GM23248 (cell line): Measurements from ENCODE around the gene ARMC3. TPM values are rescaled to one million over a fixed set of nuclear protein-coding genes. Genes with fewer than 3 reads are reported as not detected.

Source experiments
- DNase-seq: peaks from one replicate; pipeline ENCODE4 v3.0.0-alpha.2; 2015
- H2AFZ ChIP-seq: fragments of 200-600 bp; sonication (generic); 2 replicates; pipeline ENCODE4 v1.6.1; 2016; ENCODE audit warnings: antibody characterized with exemption
- H3F3A ChIP-seq: fragments of 200-600 bp; sonication (generic); 2 replicates; pipeline ENCODE4 v1.6.1; 2016; ENCODE audit warnings: mild to moderate bottlenecking, antibody characterized with exemption, mixed run types; ENCODE audit not compliant: insufficient read depth
- H3K27ac ChIP-seq: fragments of 200-600 bp; sonication (generic); 2 replicates; pipeline ENCODE4 v1.5.1; 2016; ENCODE audit warnings: mild to moderate bottlenecking
- H3K27me3 ChIP-seq: fragments of 200-600 bp; sonication (generic); replicated peaks from 2 replicates; pipeline ENCODE4 v1.6.1; 2016; ENCODE audit warnings: mild to moderate bottlenecking; ENCODE audit not compliant: insufficient read depth
- H3K36me3 ChIP-seq: fragments of 200-600 bp; sonication (generic); 2 replicates; pipeline ENCODE4 v1.6.1; 2016; ENCODE audit warnings: low read depth, mild to moderate bottlenecking
- H3K4me1 ChIP-seq: fragments of 200-600 bp; sonication (generic); 2 replicates; pipeline ENCODE4 v1.6.1; 2016; ENCODE audit warnings: mild to moderate bottlenecking; ENCODE audit not compliant: insufficient read depth
- H3K4me2 ChIP-seq: fragments of 200-600 bp; sonication (generic); one replicate; pipeline ENCODE4 v1.6.1; 2016; ENCODE audit warnings: mild to moderate bottlenecking; ENCODE audit not compliant: unreplicated experiment
- H3K4me3 ChIP-seq: fragments of 200-600 bp; sonication (generic); 2 replicates; pipeline ENCODE4 v1.5.1; 2016; ENCODE audit warnings: mild to moderate bottlenecking
- H3K79me2 ChIP-seq: fragments of 200-600 bp; sonication (generic); 2 replicates; pipeline ENCODE4 v1.6.1; 2016; ENCODE audit warnings: mild to moderate bottlenecking; ENCODE audit not compliant: insufficient read depth
- H3K9ac ChIP-seq: fragments of 200-600 bp; sonication (generic); 2 replicates; pipeline ENCODE4 v1.6.1; 2016; ENCODE audit warnings: mild to moderate bottlenecking
- H3K9me2 ChIP-seq: fragments of 200-600 bp; sonication (generic); 2 replicates; pipeline ENCODE4 v1.6.1; 2016; ENCODE audit warnings: mixed run types, mild to moderate bottlenecking, moderate library complexity; ENCODE audit not compliant: insufficient read depth
- H3K9me3 ChIP-seq: fragments of 200-600 bp; sonication (generic); one replicate; pipeline ENCODE4 v1.6.1; 2017; ENCODE audit warnings: low read depth
- H4K20me1 ChIP-seq: fragments of 200-600 bp; sonication (generic); 2 replicates; pipeline ENCODE4 v1.6.0; 2016; ENCODE audit not compliant: insufficient read depth
- EZH2 ChIP-seq: fragments of 200-600 bp; sonication (generic); IDR thresholded peaks from 2 replicates; pipeline ENCODE4 v1.6.1; 2018; ENCODE audit warnings: antibody characterized with exemption, mild to moderate bottlenecking; ENCODE audit not compliant: insufficient read depth, poor library complexity, severe bottlenecking
- EZH2phosphoT487 ChIP-seq: fragments of 200-600 bp; sonication (generic); IDR thresholded peaks from 2 replicates; pipeline ENCODE4 v1.6.1; 2018; ENCODE audit warnings: antibody characterized with exemption, moderate library complexity, mild to moderate bottlenecking, low read depth; ENCODE audit not compliant: insufficient read depth
- WGBS, 2 experiments: methylation state at CpG; one replicate each; pipeline ENCODE4 v1.1.6; 2015 to 2017; ENCODE audit warnings: low lambda C conversion rate in 2 of 2, low coverage in 1 of 2; ENCODE audit errors: missing lambda C conversion rate in 2 of 2; 5-methylcytosine and 5-hydroxymethylcytosine counted together
- in situ Hi-C: fragments of 300-500 bp; cut with MboI; formaldehyde crosslinking; loops from 2 replicates; pipeline ENCODE4 v1.15.0; 2020
- polyA plus RNA-seq: library from polyadenylated mRNA; unstranded; fragments of >200 nt; fragmentation: Nextera tagmentation; extraction: Ambion mirVana; gene quantifications from 2 replicates; pipeline ENCODE4 v1.2.1, GENCODE V29; 2016
- total RNA-seq: library from RNA; depleted of rRNA; stranded (reverse); fragments of >200 nt; shearing (Covaris generic); gene quantifications from 2 replicates; pipeline ENCODE4 v1.2.3, GENCODE V29; 2014

Gene ARMC3
- total and polyA plus RNA-seq, 2 experiments from 2014 or later: not detected

GRCh38 chr10:22911889-22912762, 15.7 kb upstream of the ARMC3 start:
- Histone ChIP-seq H3K36me3 (no peaks in the 10 kb centered on the region), H3K9me2 (no peaks in the 10 kb centered on the region), H2AFZ (no peak overlapping the region), H3K9me3 (no peaks in the 10 kb centered on the region), H3K27me3 (0 out of 2 replicates have a peak, but pooled peaks cover 5% of the 10 kb centered on the region), H3K4me2 (no peak overlapping the region), H3K4me1 (no peaks in the 10 kb centered on the region), H3K79me2 (no peaks in the 10 kb centered on the region), H3K4me3 (no peak overlapping the region), H3K27ac (no peak overlapping the region), H4K20me1 (no peaks in the 10 kb centered on the region), H3K9ac (no peak overlapping the region), H3F3A (no peaks in the 10 kb centered on the region)
- TF ChIP-seq EZH2phosphoT487 (no peak), EZH2 (no peak)
- in situ Hi-C loops: no loop called here
- WGBS, 2 experiments: 29 to 31% methylated on average over 10 of the region's 10 CpGs
- no peak for DNase-seq

- H3F3A ChIP-seq: no peaks in the 10 kb centered on the region
- no peaks in the 10 kb centered on the region for H3K79me2 ChIP-seq
- H2AFZ ChIP-seq: no peak overlapping the region
- H3K4me3 ChIP-seq: no peak overlapping the region
- H3K27ac ChIP-seq: no peak overlapping the region
- in situ Hi-C loops: no loop called here
- H3K4me2 ChIP-seq: no peak overlapping the region
- H3K9me2 ChIP-seq: no peaks in the 10 kb centered on the region
- H4K20me1 ChIP-seq: no peaks in the 10 kb centered on the region
- WGBS, 2 experiments: 59 to 61% methylated on average over 5 of the region's 5 CpGs
- H3K36me3 ChIP-seq: no peaks in the 10 kb centered on the region
- H3K27me3 ChIP-seq: 0 out of 2 replicates have a peak, but pooled peaks cover 5% of the 10 kb centered on the region
- H3K9ac ChIP-seq: no peak overlapping the region
- H3K4me1 ChIP-seq: no peaks in the 10 kb centered on the region
- H3K9me3 ChIP-seq: no peaks in the 10 kb centered on the region
- no peak for DNase-seq
- TF ChIP-seq EZH2phosphoT487 (no peak), EZH2 (no peak)
Observed at GRCh38 chr10:22912763-22913384, 15.0 kb upstream of the ARMC3 start.

GRCh38 chr10:22913474-22914092, 14.3 kb upstream of the ARMC3 start:
- DNase-seq: no peak
- Histone ChIP-seq H3F3A (no peaks in the 10 kb centered on the region), H3K9me3 (no peaks in the 10 kb centered on the region), H3K27ac (no peak overlapping the region), H3K4me3 (no peak overlapping the region), H2AFZ (no peak overlapping the region), H3K79me2 (no peaks in the 10 kb centered on the region), H3K27me3 (0 out of 2 replicates have a peak, but pooled peaks cover 5% of the 10 kb centered on the region), H4K20me1 (no peaks in the 10 kb centered on the region), H3K9ac (no peak overlapping the region), H3K4me1 (no peaks in the 10 kb centered on the region), H3K36me3 (no peaks in the 10 kb centered on the region), H3K4me2 (no peak overlapping the region), H3K9me2 (no peaks in the 10 kb centered on the region)
- TF ChIP-seq EZH2phosphoT487: no peak
- TF ChIP-seq EZH2: no peak
- 74 to 76% methylated on average over 6 of the region's 6 CpGs for whole genome bisulfite sequencing, 2 experiments
- in situ Hi-C loops: no loop called here

GRCh38 chr10:22915314-22915713, 12.5 kb upstream of the ARMC3 start:
- 0 out of 2 replicates have a peak, but pooled peaks cover 9% of the 10 kb centered on the region for H3K27me3 ChIP-seq
- no peak for TF ChIP-seq EZH2phosphoT487
- no peak for TF ChIP-seq EZH2

More at GRCh38 chr10:22915314-22915713, 12.5 kb upstream of the ARMC3 start:
- no peak overlapping the region for H3K27ac ChIP-seq
- no peaks in the 10 kb centered on the region for H3K4me1 ChIP-seq
- no peak overlapping the region for H3K9ac ChIP-seq
- no peaks in the 10 kb centered on the region for H4K20me1 ChIP-seq
- H3K36me3 ChIP-seq: no peaks in the 10 kb centered on the region
- 71 to 76% methylated on average over 3 of the region's 3 CpGs for WGBS, 2 experiments
- no peak overlapping the region for H3K4me3 ChIP-seq
- in situ Hi-C loops: no loop called here
- H3K9me2 ChIP-seq: no peaks in the 10 kb centered on the region
- H3K4me2 ChIP-seq: no peak overlapping the region
- no peak for DNase-seq
- H3K79me2 ChIP-seq: no peaks in the 10 kb centered on the region
- no peak overlapping the region for H2AFZ ChIP-seq
- no peaks in the 10 kb centered on the region for H3F3A ChIP-seq
- no peaks in the 10 kb centered on the region for H3K9me3 ChIP-seq
